ENCODE measurements around the gene NBEAL2. TPM values are rescaled to one million over a fixed set of nuclear protein-coding genes. Genes with fewer than 3 reads are reported as not detected.

NBEAL2 gene
- total RNA-seq, 1 experiment from 2014 or later: 0.95 TPM

Other genes starting within 250 kb of the NBEAL2 start
- gene MYL3, start 116.2 kb upstream of the NBEAL2 start, total RNA-seq (2014; rRNA removed; shearing (Covaris generic)): not detected in 2 replicates
- gene PTH1R, start 101.9 kb upstream of the NBEAL2 start, total RNA-seq (2014; rRNA removed; shearing (Covaris generic)): 6.6 and 6.7 TPM in 2 replicates
- gene CCDC12, start 2.9 kb upstream of the NBEAL2 start, total RNA-seq (2014; rRNA removed; shearing (Covaris generic)): 30.1 and 37.8 TPM in 2 replicates
- gene SETD2, start 184.4 kb downstream of the NBEAL2 start, total RNA-seq (2014; rRNA removed; shearing (Covaris generic)): 35.3 and 38.5 TPM in 2 replicates